Loucy (cell line): ENCODE results near the gene GGA1.
A peak's percentile ranks its signal among the peaks of the same experiment; 100 is the strongest.

ENCODE experiments used
- H2AFZ ChIP-seq: fragments of 200-600 bp; sonication (generic); 2 replicates; pipeline ENCODE4 v1.6.0; 2016; ENCODE audit warnings: antibody characterized with exemption, mild to moderate bottlenecking, low read length, moderate library complexity
- H3F3A ChIP-seq: fragments of 200-600 bp; 2 replicates; pipeline ENCODE4 v1.6.0; 2016; ENCODE audit warnings: antibody characterized with exemption, low read depth, mild to moderate bottlenecking
- H3K27me3 ChIP-seq: fragments of 200-600 bp; sonication (generic); 2 replicates; pipeline ENCODE4 v1.6.1; 2014; ENCODE audit warnings: low read length, mild to moderate bottlenecking; ENCODE audit not compliant: insufficient read depth, poor library complexity, severe bottlenecking
- H3K36me3 ChIP-seq: fragments of 200-600 bp; sonication (generic); 2 replicates; pipeline ENCODE4 v1.6.1; 2016; ENCODE audit warnings: low read length; ENCODE audit not compliant: insufficient read depth
- H3K4me1 ChIP-seq: fragments of 200-600 bp; sonication (generic); 2 replicates; pipeline ENCODE4 v1.5.1; 2014; ENCODE audit warnings: low read length, mild to moderate bottlenecking; ENCODE audit not compliant: insufficient read depth, poor library complexity, severe bottlenecking
- H3K4me2 ChIP-seq: fragments of 200-600 bp; sonication (generic); 2 replicates; pipeline ENCODE4 v1.6.0; 2014; ENCODE audit warnings: antibody characterized with exemption, low read length, low read depth, mild to moderate bottlenecking; ENCODE audit not compliant: poor library complexity, severe bottlenecking
- H3K4me3 ChIP-seq: fragments of 200-600 bp; sonication (generic); 2 replicates; pipeline ENCODE4 v1.5.1; 2014; ENCODE audit warnings: low read length, mild to moderate bottlenecking, mixed read lengths; ENCODE audit not compliant: poor library complexity, severe bottlenecking
- H3K79me2 ChIP-seq: fragments of 200-600 bp; sonication (generic); 2 replicates; pipeline ENCODE4 v1.6.1; 2014; ENCODE audit warnings: low read length; ENCODE audit not compliant: insufficient read depth
- H3K9ac ChIP-seq: fragments of 200-600 bp; sonication (generic); 2 replicates; pipeline ENCODE4 v1.6.0; 2014; ENCODE audit warnings: mild to moderate bottlenecking, low read depth, low read length, moderate library complexity; ENCODE audit not compliant: poor library complexity, severe bottlenecking
- H3K9me2 ChIP-seq: fragments of 200-600 bp; sonication (generic); replicated peaks from 2 replicates; pipeline ENCODE4 v1.6.1; 2016; ENCODE audit warnings: low read depth, low read length, mixed read lengths
- H3K9me3 ChIP-seq: fragments of 200-600 bp; sonication (generic); 2 replicates; pipeline ENCODE4 v1.6.1; 2014; ENCODE audit warnings: mild to moderate bottlenecking, antibody characterized with exemption, low read length, low read depth; ENCODE audit not compliant: insufficient read depth
- H4K20me1 ChIP-seq: fragments of 200-600 bp; sonication (generic); 2 replicates; pipeline ENCODE4 v1.6.0; 2014; ENCODE audit warnings: antibody characterized with exemption, low read length, mild to moderate bottlenecking; ENCODE audit not compliant: insufficient read depth, poor library complexity, severe bottlenecking
- CTCF ChIP-seq: fragments of 200-600 bp; sonication (generic); conservative IDR thresholded peaks from 2 replicates; pipeline ENCODE4 v1.5.1; 2014; ENCODE audit warnings: mild to moderate bottlenecking, antibody characterized with exemption, low read length
- EZH2phosphoT487 ChIP-seq: fragments of 200-600 bp; IDR thresholded peaks from 2 replicates; pipeline ENCODE4 v1.6.1; 2018; ENCODE audit warnings: antibody characterized with exemption, mild to moderate bottlenecking, moderate library complexity, borderline replicate concordance

The GGA1 gene

GRCh38 chr22:37610480-37611129 lies 2.0 kb downstream of the GGA1 start:
- no peak overlapping the region for H2AFZ ChIP-seq
- H4K20me1 ChIP-seq, result peaks cover 17% of the 10 kb centered on the region
- peak overlapping the region; percentile 87 for H3K4me2 ChIP-seq
- no peaks in the 10 kb centered on the region for H3F3A ChIP-seq
- H3K9me2 ChIP-seq, result no peaks in the 10 kb centered on the region
- H3K27me3 ChIP-seq, result no peaks in the 10 kb centered on the region
- peak overlapping the region; percentile 94 for H3K4me3 ChIP-seq
- H3K36me3 ChIP-seq, result peaks cover 4% of the 10 kb centered on the region; the same call in 1 of the 2 replicates
- H3K9ac ChIP-seq, result peak overlapping the region; percentile 95
- H3K79me2 ChIP-seq, result peaks cover 35% of the 10 kb centered on the region
- H3K4me1 ChIP-seq, result peaks cover 25% of the 10 kb centered on the region
- no peaks in the 10 kb centered on the region for H3K9me3 ChIP-seq
- no peak for TF ChIP-seq CTCF
- TF ChIP-seq EZH2phosphoT487, result no peak

GRCh38 chr22:37611207-37611606 lies 2.6 kb downstream of the GGA1 start:
- Histone ChIP-seq H4K20me1 (peaks cover 17% of the 10 kb centered on the region), H3K27me3 (no peaks in the 10 kb centered on the region)

GRCh38 chr22:37616201-37617083 lies 7.8 kb downstream of the GGA1 start:
- Histone ChIP-seq H3K4me3 (no peak overlapping the region), H3K9ac (no peak overlapping the region), H4K20me1 (no peaks in the 10 kb centered on the region), H3K4me2 (no peak overlapping the region), H3K36me3 (peaks cover 35% of the 10 kb centered on the region; the same call in 1 of the 2 replicates), H3K4me1 (peaks cover 2% of the 10 kb centered on the region), H3F3A (no peaks in the 10 kb centered on the region), H3K79me2 (peaks cover 10% of the 10 kb centered on the region), H3K9me2 (no peaks in the 10 kb centered on the region), H3K27me3 (no peaks in the 10 kb centered on the region), H2AFZ (no peak overlapping the region), H3K9me3 (no peaks in the 10 kb centered on the region)
- no peak for TF ChIP-seq EZH2phosphoT487
- no peak for TF ChIP-seq CTCF

More at GRCh38 chr22:37611207-37611606, 2.6 kb downstream of the GGA1 start:
- H3K79me2 ChIP-seq, result peaks cover 35% of the 10 kb centered on the region
- H3K9me3 ChIP-seq, result no peaks in the 10 kb centered on the region
- peaks cover 23% of the 10 kb centered on the region for H3K4me1 ChIP-seq
- peak overlapping the region; percentile 94 for H3K4me3 ChIP-seq
- H3F3A ChIP-seq, result no peaks in the 10 kb centered on the region
- no peak for TF ChIP-seq CTCF
- no peak for TF ChIP-seq EZH2phosphoT487
- H2AFZ ChIP-seq, result no peak overlapping the region
- peak overlapping the region; percentile 21 for H3K9ac ChIP-seq
- peak overlapping the region; percentile 87 for H3K4me2 ChIP-seq
- H3K9me2 ChIP-seq, result no peaks in the 10 kb centered on the region
- H3K36me3 ChIP-seq, result peaks cover 7% of the 10 kb centered on the region; the same call in 1 of the 2 replicates
